HG02852 (cell line): ENCODE data around the gene ARL2BP.
"Not testable (repeated sequence)": the region's sequence is repeated elsewhere in the genome, so short reads cannot be mapped to it uniquely, and the experiment has no call there.

Source experiments
- ATAC-seq: cut with Tn5 transposase; IDR thresholded peaks from one replicate; pipeline ENCODE4 v1.9.1; 2021; ENCODE audit warnings: mild to moderate bottlenecking, moderate library complexity; ENCODE audit not compliant: unreplicated experiment

The ARL2BP gene

GRCh38 chr16:57262841-57263540 lies 17.9 kb downstream of the ARL2BP start:
- no peak for ATAC-seq

GRCh38 chr16:57263541-57264351 lies 18.7 kb downstream of the ARL2BP start:
- no peak for ATAC-seq

- ATAC-seq = no peak
These were observed 19.3 kb downstream of the ARL2BP start for GRCh38 chr16:57264381-57264780.

- no peak for ATAC-seq
These were observed 19.9 kb downstream of the ARL2BP start for GRCh38 chr16:57264950-57265371.

GRCh38 chr16:57265850-57266530 lies 20.9 kb downstream of the ARL2BP start:
- ATAC-seq = no peak

GRCh38 chr16:57266531-57267260 lies 21.6 kb downstream of the ARL2BP start:
- ATAC-seq = no peak

GRCh38 chr16:57267343-57267742 lies 22.3 kb downstream of the ARL2BP start:
- ATAC-seq = not testable (repeated sequence)

GRCh38 chr16:57268804-57269800 lies 24.0 kb downstream of the ARL2BP start:
- no peak for ATAC-seq

- no peak for ATAC-seq
These were observed 25.4 kb downstream of the ARL2BP start for GRCh38 chr16:57270221-57271062.

- ATAC-seq = no peak
These were observed 25.9 kb downstream of the ARL2BP start for GRCh38 chr16:57271063-57271345.

GRCh38 chr16:57271867-57272495 lies 26.9 kb downstream of the ARL2BP start:
- ATAC-seq = no peak

GRCh38 chr16:57273359-57273758 lies 28.3 kb downstream of the ARL2BP start:
- ATAC-seq = no peak

- ATAC-seq = no peak
These were observed 28.8 kb downstream of the ARL2BP start for GRCh38 chr16:57273826-57274225.

GRCh38 chr16:57275946-57276345 lies 30.9 kb downstream of the ARL2BP start:
- ATAC-seq = not testable (repeated sequence)

GRCh38 chr16:57276596-57276995 lies 31.5 kb downstream of the ARL2BP start:
- ATAC-seq = no peak

- no peak for ATAC-seq
These were observed 32.5 kb downstream of the ARL2BP start for GRCh38 chr16:57277586-57277985.

- ATAC-seq = no peak
These were observed 33.4 kb downstream of the ARL2BP start for GRCh38 chr16:57278494-57278893.

GRCh38 chr16:57279780-57280638 lies 35.0 kb downstream of the ARL2BP start:
- no peak for ATAC-seq
